Bronchial epithelial cell (primary cell): ENCODE results near the gene TNFRSF12A. TPM values are rescaled to one million over a fixed set of nuclear protein-coding genes. Genes with fewer than 3 reads are reported as not detected.

Experiments used
- DNase-seq: peaks from one replicate; pipeline ENCODE4 v3.0.0-alpha.2; 2010; ENCODE audit warnings: low read depth
- FAIRE-seq: peaks from 2 replicates; lab custom pipeline; 2011; peaks lifted over from hg19 to GRCh38; lab: Jason Lieb, UNC
- H3K27me3 ChIP-seq: 2 replicates; pipeline ENCODE4 v1.5.1; 2011; ENCODE audit warnings: low read length; ENCODE audit not compliant: control insufficient read depth, insufficient read depth
- H3K36me3 ChIP-seq: 2 replicates; pipeline ENCODE4 v1.5.1; 2011; ENCODE audit warnings: low read length; ENCODE audit not compliant: control insufficient read depth, insufficient read depth
- H3K4me3 ChIP-seq: 2 replicates; pipeline ENCODE4 v1.5.1; 2011; ENCODE audit warnings: mild to moderate bottlenecking, low read depth, low read length, control low read depth
- total RNA-seq: library from RNA; depleted of rRNA; stranded (reverse); fragments of >200 nt; gene quantifications from 2 replicates; pipeline ENCODE4 v1.2.1, GENCODE V29; 2014
- TF ChIP-seq, protein P1 (sequence below): IDR thresholded peaks from 2 replicates; pipeline ENCODE4 v1.5.1; 2011; ENCODE audit warnings: mild to moderate bottlenecking, moderate library complexity, low read length, control low read depth, inconsistent platforms; ENCODE audit not compliant: insufficient read depth, severe bottlenecking

TNFRSF12A gene
- total RNA-seq, 1 donor from 2014 or later = 686 TPM

DNA sequence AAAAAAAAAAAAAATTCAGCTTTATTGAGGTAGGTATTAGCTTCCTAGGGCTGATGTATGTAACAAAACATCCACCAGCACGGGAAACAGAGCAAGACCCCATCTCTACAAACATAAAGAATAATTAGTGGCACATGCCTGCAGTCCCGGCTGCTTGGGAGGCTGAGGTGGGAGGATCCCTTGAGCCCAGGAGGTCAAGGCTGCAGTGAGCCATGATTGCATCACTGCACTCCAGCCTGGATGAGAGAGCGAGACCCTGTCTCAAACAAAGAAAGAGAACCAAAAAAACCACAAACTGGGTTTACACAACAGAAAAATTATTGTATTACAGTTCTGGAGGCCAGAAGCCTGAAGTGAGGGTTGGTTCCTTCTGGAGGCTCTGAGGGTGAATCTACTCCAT lies 22.2 kb downstream of the TNFRSF12A start:
- Histone ChIP-seq H3K27me3 (peaks cover 12% of the 10 kb centered on the region), H3K36me3 (no peaks in the 10 kb centered on the region), H3K4me3 (no peak overlapping the region)
- FAIRE-seq = no peak
- DNase-seq = no peak
- TF ChIP-seq, protein P1, sequence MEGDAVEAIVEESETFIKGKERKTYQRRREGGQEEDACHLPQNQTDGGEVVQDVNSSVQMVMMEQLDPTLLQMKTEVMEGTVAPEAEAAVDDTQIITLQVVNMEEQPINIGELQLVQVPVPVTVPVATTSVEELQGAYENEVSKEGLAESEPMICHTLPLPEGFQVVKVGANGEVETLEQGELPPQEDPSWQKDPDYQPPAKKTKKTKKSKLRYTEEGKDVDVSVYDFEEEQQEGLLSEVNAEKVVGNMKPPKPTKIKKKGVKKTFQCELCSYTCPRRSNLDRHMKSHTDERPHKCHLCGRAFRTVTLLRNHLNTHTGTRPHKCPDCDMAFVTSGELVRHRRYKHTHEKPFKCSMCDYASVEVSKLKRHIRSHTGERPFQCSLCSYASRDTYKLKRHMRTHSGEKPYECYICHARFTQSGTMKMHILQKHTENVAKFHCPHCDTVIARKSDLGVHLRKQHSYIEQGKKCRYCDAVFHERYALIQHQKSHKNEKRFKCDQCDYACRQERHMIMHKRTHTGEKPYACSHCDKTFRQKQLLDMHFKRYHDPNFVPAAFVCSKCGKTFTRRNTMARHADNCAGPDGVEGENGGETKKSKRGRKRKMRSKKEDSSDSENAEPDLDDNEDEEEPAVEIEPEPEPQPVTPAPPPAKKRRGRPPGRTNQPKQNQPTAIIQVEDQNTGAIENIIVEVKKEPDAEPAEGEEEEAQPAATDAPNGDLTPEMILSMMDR = no peak

- TF ChIP-seq, protein P1 = no peak
- DNase-seq (no peak), FAIRE-seq (no peak)
- H3K27me3 ChIP-seq = peaks cover 10% of the 10 kb centered on the region
- H3K36me3 ChIP-seq = no peaks in the 10 kb centered on the region
- H3K4me3 ChIP-seq = no peak overlapping the region
Measured at GRCh38 chr16:3044708-3045107, 24.5 kb downstream of the TNFRSF12A start.

GRCh38 chr16:3045758-3046640 lies 25.8 kb downstream of the TNFRSF12A start, which contains the start of gene MMP25:
Gene MMP25, plus strand, starts transcription at chr16:3046561. Its CDS starts 357 bp downstream, at chr16:3046918.
- DNase-seq (no peak), FAIRE-seq (no peak)
- TF ChIP-seq, protein P1 = no peak
- no peaks in the 10 kb centered on the region for H3K36me3 ChIP-seq
- H3K4me3 ChIP-seq = peak within 1 kb of the TSS; percentile 39
- H3K27me3 ChIP-seq = peaks cover 10% of the 10 kb centered on the region

GRCh38 chr16:3046641-3047386 lies 26.6 kb downstream of the TNFRSF12A start:
- no peak for FAIRE-seq
- peaks cover 10% of the 10 kb centered on the region for H3K27me3 ChIP-seq
- DNase-seq = no peak
- H3K4me3 ChIP-seq = peak overlapping the region; percentile 39
- TF ChIP-seq, protein P1 = no peak
- no peaks in the 10 kb centered on the region for H3K36me3 ChIP-seq

DNA sequence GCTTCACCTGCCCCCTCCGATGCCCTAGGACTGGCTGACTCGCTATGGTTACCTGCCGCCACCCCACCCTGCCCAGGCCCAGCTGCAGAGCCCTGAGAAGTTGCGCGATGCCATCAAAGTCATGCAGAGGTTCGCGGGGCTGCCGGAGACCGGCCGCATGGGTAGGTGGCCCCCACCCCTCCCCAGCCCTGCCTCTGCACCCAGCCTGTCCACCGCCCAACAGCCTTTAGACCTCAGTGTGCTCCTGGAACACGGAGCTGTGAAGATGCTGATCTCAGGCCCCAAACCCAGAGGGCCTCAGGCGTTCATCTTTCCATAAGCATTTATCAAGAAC lies 27.2 kb downstream of the TNFRSF12A start:
- H3K36me3 ChIP-seq = no peaks in the 10 kb centered on the region
- TF ChIP-seq, protein P1 = no peak
- H3K27me3 ChIP-seq = peaks cover 10% of the 10 kb centered on the region
- FAIRE-seq (no peak), DNase-seq (no peak)
- no peak overlapping the region for H3K4me3 ChIP-seq
